Epithelial cell of proximal tubule (primary cell): ENCODE measurements around the gene TNKS1BP1. TPM values are rescaled to one million over a fixed set of nuclear protein-coding genes. Genes with fewer than 3 reads are reported as not detected.

Source experiments
- DNase-seq: peaks from one replicate; pipeline ENCODE4 v3.0.0-alpha.2; 2011; ENCODE audit warnings: low read depth
- H3K4me3 ChIP-seq: 2 replicates; pipeline ENCODE4 v1.5.1; 2011; ENCODE audit warnings: low read depth, mild to moderate bottlenecking, low read length
- CTCF ChIP-seq: conservative IDR thresholded peaks from 2 replicates; pipeline ENCODE4 v1.5.1; 2012; ENCODE audit warnings: low read depth, mild to moderate bottlenecking, low read length
- total RNA-seq: library from RNA; depleted of rRNA; stranded (reverse); fragments of >200 nt; gene quantifications from 2 replicates; pipeline ENCODE4 v1.2.3, GENCODE V29; 2015

TNKS1BP1 gene
- total RNA-seq, 1 donor from 2014 or later, result 65.4 TPM

GRCh38 chr11:57251491-57252104, 73.2 kb downstream of the TNKS1BP1 start:
- TF ChIP-seq CTCF, result no peak
- no peak overlapping the region for H3K4me3 ChIP-seq
- DNase-seq, result no peak

- no peak overlapping the region for H3K4me3 ChIP-seq
- DNase-seq, result no peak
- TF ChIP-seq CTCF, result no peak
Observed at GRCh38 chr11:57251037-57251436, 73.7 kb downstream of the TNKS1BP1 start.

Other genes starting within 250 kb of the TNKS1BP1 start
- not detected in 2 replicates for gene LRRC55, start 143.0 kb downstream of the TNKS1BP1 start, total RNA-seq
- not detected in 2 replicates for gene APLNR, start 87.7 kb downstream of the TNKS1BP1 start, total RNA-seq
- gene SSRP1, start 10.9 kb upstream of the TNKS1BP1 start, total RNA-seq, result 141 and 218 TPM in 2 replicates
- not detected in 2 replicates for gene P2RX3, start 13.4 kb upstream of the TNKS1BP1 start, total RNA-seq
- gene PRG3, start 56.2 kb upstream of the TNKS1BP1 start, total RNA-seq, result not detected in 2 replicates
- gene PRG2, start 65.7 kb upstream of the TNKS1BP1 start, total RNA-seq, result not detected in 2 replicates
- gene SLC43A3, start 102.2 kb upstream of the TNKS1BP1 start, total RNA-seq, result 66.0 and 127 TPM in 2 replicates
- 0.98 TPM in 1 of 2 replicates, not detected in the other for gene RTN4RL2, start 135.6 kb upstream of the TNKS1BP1 start, total RNA-seq
- 3.6 and 9.0 TPM in 2 replicates for gene SLC43A1, start 190.8 kb upstream of the TNKS1BP1 start, total RNA-seq
- gene TIMM10, start 205.8 kb upstream of the TNKS1BP1 start, total RNA-seq, result 43.1 and 89.1 TPM in 2 replicates
- not detected in 2 replicates for gene SMTNL1, start 212.6 kb upstream of the TNKS1BP1 start, total RNA-seq
- 12.2 and 19.4 TPM in 2 replicates for gene UBE2L6, start 242.7 kb upstream of the TNKS1BP1 start, total RNA-seq